H1 (cell line): ENCODE data around the gene TSC2. TPM values are rescaled to one million over a fixed set of nuclear protein-coding genes. Genes with fewer than 3 reads are reported as not detected.

Experiments
- CTCF ChIA-PET: fragments of 300-600 bp; sonication (Branson Sonifier 250); formaldehyde crosslinking; loops from one replicate; lab custom pipeline; 2021; ENCODE audit not compliant: partially characterized antibody; lab: Charles Lee
- POLR2A ChIA-PET: fragments of 300-600 bp; sonication (Branson Sonifier 250); formaldehyde crosslinking; loops from one replicate; lab custom pipeline; 2021; ENCODE audit warnings: inconsistent platforms; ENCODE audit not compliant: partially characterized antibody; lab: Charles Lee
- DNase-seq, 2 experiments: peaks; one replicate each; pipeline versions ENCODE4 v3.0.0 to v3.0.0-alpha.2; 2010 to 2022; ENCODE audit warnings: low spot score in 2 of 2, low read depth in 1 of 2, mixed read lengths in 1 of 2
- FAIRE-seq: peaks from 2 replicates; lab custom pipeline; 2011; peaks lifted over from hg19 to GRCh38; lab: Jason Lieb, UNC
- H2AFZ ChIP-seq: 2 replicates; pipeline ENCODE4 v1.8.1; 2012; ENCODE audit warnings: low read length, inconsistent platforms
- H2AK5ac ChIP-seq: 2 replicates; pipeline ENCODE4 v1.6.1; 2013; ENCODE audit warnings: low read depth, low read length
- H2BK120ac ChIP-seq: replicated peaks from 2 replicates; pipeline ENCODE3; 2013; ENCODE audit warnings: low read depth, low read length, inconsistent platforms
- H2BK12ac ChIP-seq: 2 replicates; pipeline ENCODE4 v1.6.1; 2013; ENCODE audit warnings: low read depth, low read length
- H2BK15ac ChIP-seq: 2 replicates; pipeline ENCODE4 v1.6.1; 2013; ENCODE audit warnings: low read length
- H2BK20ac ChIP-seq: 2 replicates; pipeline ENCODE4 v1.6.1; 2013; ENCODE audit warnings: low read length
- H2BK5ac ChIP-seq: 2 replicates; pipeline ENCODE4 v1.6.1; 2013; ENCODE audit warnings: low read depth, low read length
- H3K14ac ChIP-seq: 2 replicates; pipeline ENCODE4 v1.6.1; 2013; ENCODE audit warnings: inconsistent platforms; ENCODE audit not compliant: insufficient read length
- H3K18ac ChIP-seq: 2 replicates; pipeline ENCODE4 v1.6.1; 2013; ENCODE audit warnings: low read length; ENCODE audit errors: extremely low read depth
- H3K23ac ChIP-seq: 2 replicates; pipeline ENCODE4 v1.6.1; 2013; ENCODE audit warnings: inconsistent platforms; ENCODE audit not compliant: insufficient read length
- H3K23me2 ChIP-seq: 2 replicates; pipeline ENCODE4 v1.6.1; 2013; ENCODE audit warnings: low read depth, low read length
- H3K27ac ChIP-seq: 2 replicates; pipeline ENCODE4 v1.6.1; 2011; ENCODE audit warnings: low read depth, low read length, inconsistent platforms
- H3K27me3 ChIP-seq, 4 experiments: replicated peaks in 1 of 4; 1 replicate in 1 of 4; 2 replicates in 3 of 4; pipeline versions ENCODE4 v1.6.1 to v1.8.1; 2011 to 2013; ENCODE audit warnings: low read length in 3 of 4, mild to moderate bottlenecking in 3 of 4, inconsistent platforms in 2 of 4, mixed read lengths in 2 of 4, moderate library complexity in 1 of 4; ENCODE audit not compliant: control insufficient read depth in 3 of 4, insufficient read depth in 3 of 4; ENCODE audit errors: extremely low read depth in 1 of 4
- H3K36me3 ChIP-seq, 4 experiments: 2 replicates each; pipeline versions ENCODE4 v1.6.1 to v1.8.1; 2011 to 2013; ENCODE audit warnings: mild to moderate bottlenecking in 4 of 4, low read length in 3 of 4, moderate library complexity in 2 of 4, control low read depth in 1 of 4, inconsistent platforms in 1 of 4; ENCODE audit not compliant: insufficient read depth in 4 of 4, control insufficient read depth in 2 of 4
- H3K4ac ChIP-seq: replicated peaks from 2 replicates; pipeline ENCODE3; 2013; ENCODE audit warnings: low read length, low read depth, mixed read lengths, inconsistent platforms; ENCODE audit not compliant: insufficient read length
- H3K4me1 ChIP-seq, 4 experiments: replicated peaks in 1 of 4; 1 replicate in 1 of 4; 2 replicates in 3 of 4; pipeline versions ENCODE4 v1.6.1 to v1.8.1; 2011 to 2013; ENCODE audit warnings: low read length in 3 of 4, inconsistent platforms in 2 of 4, mixed read lengths in 1 of 4; ENCODE audit not compliant: insufficient read depth in 4 of 4, control insufficient read depth in 3 of 4
- H3K4me2 ChIP-seq, 2 experiments: 2 replicates each; pipeline versions ENCODE4 v1.6.1 to v1.8.1; 2011 to 2013; ENCODE audit warnings: low read depth in 2 of 2, low read length in 2 of 2, control low read depth in 1 of 2, inconsistent platforms in 1 of 2, mild to moderate bottlenecking in 1 of 2; ENCODE audit not compliant: insufficient read depth in 1 of 2
- H3K4me3 ChIP-seq, 4 experiments: fragments of 200-600, 300-600 bp in 1 of 4; sonication (generic), shearing (Covaris generic), sonication (Bioruptor Twin) in 1 of 4; 2 replicates each; pipeline versions ENCODE4 v1.5.1 to v1.8.1; 2011 to 2016; ENCODE audit warnings: low read length in 4 of 4, low read depth in 3 of 4, control low read depth in 2 of 4, inconsistent platforms in 2 of 4, mild to moderate bottlenecking in 2 of 4, mixed read lengths in 1 of 4, moderate library complexity in 1 of 4; ENCODE audit not compliant: insufficient read depth in 2 of 4; ENCODE audit errors: extremely low read depth in 1 of 4
- H3K56ac ChIP-seq: replicated peaks from 2 replicates; pipeline ENCODE3; 2013; ENCODE audit warnings: low read depth, mild to moderate bottlenecking, mixed read lengths, low read length, inconsistent platforms; ENCODE audit not compliant: insufficient read length
- H3K79me1 ChIP-seq: 2 replicates; pipeline ENCODE4 v1.6.1; 2013; ENCODE audit warnings: low read depth, low read length, control low read depth
- H3K79me2 ChIP-seq, 2 experiments: 2 replicates each; pipeline versions ENCODE4 v1.6.1 to v1.8.1; 2012 to 2013; ENCODE audit warnings: low read length in 2 of 2, mild to moderate bottlenecking in 2 of 2, inconsistent platforms in 1 of 2; ENCODE audit not compliant: insufficient read depth in 2 of 2, control insufficient read depth in 1 of 2
- H3K9ac ChIP-seq, 4 experiments: replicated peaks in 1 of 4; 1 replicate in 1 of 4; 2 replicates in 3 of 4; pipeline versions ENCODE4 v1.6.1 to v1.8.1; 2011 to 2013; ENCODE audit warnings: low read depth in 3 of 4, low read length in 3 of 4, control low read depth in 2 of 4, mild to moderate bottlenecking in 2 of 4, moderate library complexity in 2 of 4, inconsistent platforms in 1 of 4; ENCODE audit errors: extremely low read depth in 1 of 4
- H3K9me3 ChIP-seq, 2 experiments: 2 replicates each; pipeline versions ENCODE4 v1.6.1 to v1.8.1; 2012 to 2013; ENCODE audit warnings: mild to moderate bottlenecking in 2 of 2, moderate library complexity in 2 of 2, control low read depth in 1 of 2, inconsistent platforms in 1 of 2, low read depth in 1 of 2, low read length in 1 of 2, mixed read lengths in 1 of 2; ENCODE audit not compliant: insufficient read depth in 2 of 2
- H4K20me1 ChIP-seq, 2 experiments: replicated peaks in 1 of 2; 2 replicates each; pipeline versions ENCODE3 to v1.8.1; 2011 to 2013; ENCODE audit warnings: inconsistent platforms in 2 of 2, low read length in 2 of 2, mild to moderate bottlenecking in 1 of 2; ENCODE audit not compliant: insufficient read depth in 2 of 2, control insufficient read depth in 1 of 2
- H4K5ac ChIP-seq: 2 replicates; pipeline ENCODE4 v1.6.1; 2013; ENCODE audit warnings: low read length, low read depth, mixed read lengths, inconsistent platforms; ENCODE audit not compliant: insufficient read length
- H4K8ac ChIP-seq: 2 replicates; pipeline ENCODE4 v1.8.0; 2013; ENCODE audit warnings: mild to moderate bottlenecking, moderate library complexity, low read length, inconsistent platforms; ENCODE audit not compliant: insufficient read depth; ENCODE audit errors: extremely low read depth
- H4K91ac ChIP-seq: replicated peaks from 2 replicates; pipeline ENCODE3; 2013; ENCODE audit warnings: low read length, mixed read lengths, inconsistent platforms; ENCODE audit not compliant: insufficient read length
- ATF2 ChIP-seq: IDR thresholded peaks from 2 replicates; pipeline ENCODE4 v1.6.1; 2012; ENCODE audit warnings: low read length, inconsistent platforms
- CBX5 ChIP-seq: fragments of 300-800, 300-1000 bp; sonication (generic); IDR thresholded peaks from 2 replicates; pipeline ENCODE4 v1.7.1; 2016; ENCODE audit warnings: antibody characterized with exemption, low read length, low read depth
- NANOG ChIP-seq: IDR thresholded peaks from 2 replicates; pipeline ENCODE4 v1.6.1; 2011; ENCODE audit warnings: low read length, low read depth, mild to moderate bottlenecking, inconsistent platforms; ENCODE audit not compliant: insufficient read depth, poor library complexity, severe bottlenecking
- RAD21 ChIP-seq, 2 experiments: IDR thresholded peaks in 1 of 2; conservative IDR thresholded peaks in 1 of 2; 2 replicates each; pipeline ENCODE4 v1.6.1; 2011; ENCODE audit warnings: low read depth in 2 of 2, low read length in 2 of 2, improper control_type of control experiment in 1 of 2, inconsistent platforms in 1 of 2, mild to moderate bottlenecking in 1 of 2, moderate library complexity in 1 of 2
- SIN3A ChIP-seq, 2 experiments: IDR thresholded peaks in 1 of 2; conservative IDR thresholded peaks in 1 of 2; 2 replicates each; pipeline ENCODE4 v1.6.1; 2011 to 2012; ENCODE audit warnings: low read length in 2 of 2, improper control_type of control experiment in 1 of 2, low read depth in 1 of 2, mild to moderate bottlenecking in 1 of 2
- SP2 ChIP-seq: IDR thresholded peaks from 2 replicates; pipeline ENCODE4 v1.6.1; 2012; ENCODE audit warnings: mild to moderate bottlenecking, low read length, inconsistent platforms
- TAF1 ChIP-seq: IDR thresholded peaks from 2 replicates; pipeline ENCODE4 v1.6.1; 2011; ENCODE audit warnings: mild to moderate bottlenecking, low read depth, low read length
- WGBS, 2 experiments: shearing (Covaris generic) in 1 of 2; methylation state at CpG; one replicate each; pipeline versions ENCODE4 v1.1.6 to v1.1.7; 2013 to 2015; ENCODE audit warnings: low lambda C conversion rate in 2 of 2, mixed read lengths in 2 of 2, inconsistent platforms in 1 of 2, low coverage in 1 of 2, missing lambda C conversion rate in 1 of 2; ENCODE audit not compliant: insufficient replicate concordance in 2 of 2, insufficient coverage in 1 of 2, insufficient read length in 1 of 2; ENCODE audit errors: extremely low coverage in 1 of 2, missing lambda C conversion rate in 1 of 2; 5-methylcytosine and 5-hydroxymethylcytosine counted together
- polyA plus RNA-seq, 7 experiments: library from polyadenylated mRNA; depleted of rRNA in 3 of 7; stranded (reverse) in 5 of 7; unstranded in 2 of 7; fragments of >200 nt in 5 of 7; fragments of 200-250 nt in 2 of 7; gene quantifications; 1 replicate in 5 of 7; 2 replicates in 1 of 7; 4 replicates in 1 of 7; pipeline versions ENCODE4 v1.2.1 to v1.2.3, GENCODE V29; 2011 to 2013; ENCODE audit warnings: missing spikeins in 2 of 7, mixed read lengths in 2 of 7
- total RNA-seq: library from RNA; stranded (reverse); fragmentation: NEBNext Ultra II Directional; extraction: Animal tissue kit (Norgen Biotek cat#: 25700); gene quantifications from 2 replicates; pipeline ENCODE4 v1.2.1, GENCODE V29; 2021

Gene TSC2
- total and polyA plus RNA-seq, 2 of the 8 experiments (the other 6 are each of a cell fraction or from before 2014, with no cell fraction given): 65.9 to 96.6 TPM

- Histone ChIP-seq H3K4me1 (peaks cover 0 to 27% (median 13%) of the 10 kb centered on the region in 4 experiments; a peak in 5 of 7 replicates), H2AK5ac (no peak overlapping the region), H4K5ac (peak overlapping the region; percentile 49), H3K79me1 (no peaks in the 10 kb centered on the region), H3K36me3 (peaks cover 0 to 5% (median 0%) of the 10 kb centered on the region in 4 experiments; a peak in 1 of 8 replicates), H3K27me3 (peaks cover 22 to 59% (median 52%) of the 10 kb centered on the region in 4 experiments), H3K14ac (no peak overlapping the region), H3K56ac (no peak overlapping the region), H3K23ac (no peak overlapping the region), H2BK15ac (peak overlapping the region; percentile 97), H4K91ac (peak overlapping the region; percentile 70), H3K18ac (peak overlapping the region; percentile 85), H2BK120ac (no peak overlapping the region), H3K9me3 (no peaks in the 10 kb centered on the region), H4K8ac (peak overlapping the region; percentile 86), H2AFZ (no peak overlapping the region; the same call in 1 of the 2 replicates), H3K4me2 (peak overlapping the region; percentile 16 to 76), H4K20me1 (peaks cover 0 to 8% of the 10 kb centered on the region in 2 experiments), H3K23me2 (peaks cover 15% of the 10 kb centered on the region; the same call in 1 of the 2 replicates), H3K4ac (no peak overlapping the region), H3K27ac (no peak overlapping the region), H3K79me2 (no peaks in the 10 kb centered on the region), H3K4me3 (peak overlapping the region; percentile 21 to 59 (median 32); a peak in 6 of 8 replicates), H2BK12ac (peak overlapping the region; percentile 80; the same call in 1 of the 2 replicates), H2BK20ac (no peak overlapping the region), H2BK5ac (peak overlapping the region; percentile 24; the same call in 1 of the 2 replicates), H3K9ac (no peak overlapping the region; a peak in 1 of 7 replicates)
- FAIRE-seq (no peak), DNase-seq (peak; percentile 71 to 100)
- WGBS, 2 experiments: 11% methylated on average over 52 of the region's 53 CpGs; no CpG with 5 or more reads in 1 of the 2 experiments
- ChIA-PET POLR2A (interaction anchor here (0.6 to 1.8 kb wide), 14 partner anchors 10 to 134 kb away, joined by 3 to 14 read pairs (median 3); partner anchors contain the start of genes RAB26, TRAF7 and ZNF598), CTCF (interaction anchor here (0.6 to 7.5 kb wide), 36 partner anchors 10 to 890 kb away, joined by 3 to 55 read pairs (median 6); partner anchors contain the start of genes NTHL1, RAB26, TRAF7 and TSC2)
- peak; percentile 28; the same call in 1 of the 2 replicates for TF ChIP-seq TAF1
- TF ChIP-seq NANOG: no peak
- no peak for TF ChIP-seq CBX5
- TF ChIP-seq ATF2: no peak
- TF ChIP-seq SP2: no peak
- TF ChIP-seq RAD21 (IDR thresholded peaks at IDR 0.05 in 1 of 2, conservative IDR thresholded peaks at IDR 0.05 in 1 of 2; ENCODE audit: low read depth in 2 of 2, low read length in 2 of 2): peak; percentile 92 to 93
- TF ChIP-seq SIN3A (conservative IDR thresholded peaks at IDR 0.05 in 1 of 2, IDR thresholded peaks at IDR 0.05 in 1 of 2; ENCODE audit: low read depth in 1 of 2, low read length in 2 of 2): 0 out of 4 replicates have a peak, but pooled peaks of 1 of the 2 experiments have one; percentile 35
These were observed 24.4 kb upstream of the TSC2 start for GRCh38 chr16:2023092-2024031.
